ENCODE measurements around the gene GNB3. TPM values are rescaled to one million over a fixed set of nuclear protein-coding genes. Genes with fewer than 3 reads are reported as not detected.

Gene GNB3
- total RNA-seq, 1 experiment from 2014 or later: 14.0 TPM

DNA sequence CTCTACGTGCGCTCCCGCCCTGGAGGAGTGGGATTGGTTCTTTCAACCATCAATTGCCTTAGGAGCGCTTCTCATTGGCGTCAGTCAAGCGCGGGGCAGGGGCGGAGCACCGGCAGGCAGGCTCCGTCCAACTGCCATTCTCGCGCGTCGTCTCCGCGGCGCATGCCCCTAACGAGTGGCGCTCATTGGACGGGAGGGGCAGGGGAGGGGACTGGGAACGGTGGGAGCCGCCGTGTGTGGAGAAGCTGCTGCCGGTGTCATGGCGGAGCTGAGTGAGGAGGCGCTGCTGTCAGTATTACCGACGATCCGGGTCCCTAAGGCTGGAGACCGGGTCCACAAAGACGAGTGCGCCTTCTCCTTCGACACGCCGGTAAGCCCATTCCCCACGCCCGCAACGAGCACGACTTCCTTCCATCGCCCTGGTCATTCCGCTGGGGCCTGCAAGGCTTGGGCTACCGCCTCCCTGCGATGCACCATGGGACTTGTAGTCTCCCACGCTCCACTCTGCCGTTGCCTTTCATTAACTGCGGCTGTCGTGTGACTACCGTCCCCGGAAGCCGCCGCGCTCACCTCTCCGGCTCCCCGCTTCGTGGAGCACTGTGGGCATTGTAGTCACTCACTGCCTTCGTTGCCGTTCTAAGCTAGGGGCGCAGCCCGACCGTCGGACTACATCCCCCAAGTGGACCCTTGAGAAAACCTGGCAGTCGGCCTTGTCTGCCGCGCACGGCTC lies 11.4 kb downstream of the GNB3 start, which contains the start of gene USP5 (continued):
- TF ChIP-seq HMGXB4 (CRISPR knock-in tag; IDR thresholded peaks at IDR 0.05) (no peak), FOXP4 (CRISPR knock-in tag; IDR thresholded peaks at IDR 0.05) (0 out of 2 replicates have a peak, but pooled peaks have one; percentile 43), CREM (CRISPR knock-in tag; IDR thresholded peaks at IDR 0.05) (no peak; the same call in 1 of the 2 replicates), ZBTB21 (CRISPR knock-in tag; IDR thresholded peaks at IDR 0.05; ENCODE audit: borderline replicate concordance) (no peak), MYBL2 (CRISPR knock-in tag; IDR thresholded peaks at IDR 0.05) (peak; percentile 84; the same call in 1 of the 2 replicates), NFYB (CRISPR knock-in tag; conservative IDR thresholded peaks at IDR 0.05; ENCODE audit: low read depth) (peak; percentile 90), FOXK1 (CRISPR knock-in tag; IDR thresholded peaks at IDR 0.05) (0 out of 2 replicates have a peak, but pooled peaks have one; percentile 12), JUN (CRISPR knock-in tag; IDR thresholded peaks at IDR 0.05) (no peak), ZNF232 (CRISPR knock-in tag; IDR thresholded peaks at IDR 0.05) (0 out of 2 replicates have a peak, but pooled peaks have one; percentile 40), GTF2I (CRISPR knock-in tag; conservative IDR thresholded peaks at IDR 0.05) (no peak), E2F4 (CRISPR knock-in tag; IDR thresholded peaks at IDR 0.05; ENCODE audit: borderline replicate concordance, low read depth) (no peak), ZNF423 (CRISPR knock-in tag; IDR thresholded peaks at IDR 0.05) (no peak)
- TF ChIP-seq, protein P1, sequence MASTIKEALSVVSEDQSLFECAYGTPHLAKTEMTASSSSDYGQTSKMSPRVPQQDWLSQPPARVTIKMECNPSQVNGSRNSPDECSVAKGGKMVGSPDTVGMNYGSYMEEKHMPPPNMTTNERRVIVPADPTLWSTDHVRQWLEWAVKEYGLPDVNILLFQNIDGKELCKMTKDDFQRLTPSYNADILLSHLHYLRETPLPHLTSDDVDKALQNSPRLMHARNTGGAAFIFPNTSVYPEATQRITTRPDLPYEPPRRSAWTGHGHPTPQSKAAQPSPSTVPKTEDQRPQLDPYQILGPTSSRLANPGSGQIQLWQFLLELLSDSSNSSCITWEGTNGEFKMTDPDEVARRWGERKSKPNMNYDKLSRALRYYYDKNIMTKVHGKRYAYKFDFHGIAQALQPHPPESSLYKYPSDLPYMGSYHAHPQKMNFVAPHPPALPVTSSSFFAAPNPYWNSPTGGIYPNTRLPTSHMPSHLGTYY (CRISPR knock-in tag; IDR thresholded peaks at IDR 0.05): no peak

GRCh38 chr12:6852651-6853354 lies 12.1 kb downstream of the GNB3 start:
- no peaks in the 10 kb centered on the region for H3K27me3 Mint-ChIP-seq (ENCODE audit: low read depth)
- TF ChIP-seq ZNF317 (CRISPR knock-in tag; IDR thresholded peaks at IDR 0.05; ENCODE audit: borderline replicate concordance, low read depth): no peak
- TF ChIP-seq, protein P2, sequence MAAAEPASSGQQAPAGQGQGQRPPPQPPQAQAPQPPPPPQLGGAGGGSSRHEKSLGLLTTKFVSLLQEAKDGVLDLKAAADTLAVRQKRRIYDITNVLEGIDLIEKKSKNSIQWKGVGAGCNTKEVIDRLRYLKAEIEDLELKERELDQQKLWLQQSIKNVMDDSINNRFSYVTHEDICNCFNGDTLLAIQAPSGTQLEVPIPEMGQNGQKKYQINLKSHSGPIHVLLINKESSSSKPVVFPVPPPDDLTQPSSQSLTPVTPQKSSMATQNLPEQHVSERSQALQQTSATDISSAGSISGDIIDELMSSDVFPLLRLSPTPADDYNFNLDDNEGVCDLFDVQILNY (CRISPR knock-in tag; IDR thresholded peaks at IDR 0.05): no peak
- no peaks in the 10 kb centered on the region for H3K9me3 Mint-ChIP-seq
- ChIA-PET POLR2A (interaction anchor here (0.6 to 3.0 kb wide), 14 partner anchors 9 to 319 kb away, joined by 3 to 33 read pairs (median 8); partner anchors contain the start of genes C12orf57, CD4, GAPDH and MLF2), CTCF (interaction anchor here (0.6 to 6.0 kb wide), 21 partner anchors 11 to 283 kb away, joined by 3 to 181 read pairs (median 10); partner anchors contain the start of genes C12orf57, C1RL, COPS7A and GNB3)
- DNase-seq (ENCODE audit: low spot score) (peak; percentile 53), ATAC-seq (no peak)
- H3K4me3 Mint-ChIP-seq: peak overlapping the region; percentile 95
- peaks cover 35% of the 10 kb centered on the region for H3K36me3 Mint-ChIP-seq
- H3K27ac Mint-ChIP-seq: peak overlapping the region; percentile 94
- peaks cover 19% of the 10 kb centered on the region for H3K4me1 Mint-ChIP-seq

Data from WTC11 (cell line).